Tibial nerve (tissue), 4 donors: Measurements from ENCODE around the gene ZNF746. TPM values are rescaled to one million over a fixed set of nuclear protein-coding genes. Genes with fewer than 3 reads are reported as not detected.

ENCODE experiments used
- DNase-seq, 2 donors: peaks; one replicate each; pipeline ENCODE4 v3.0.0-alpha.2; 2019; ENCODE audit warnings: low spot score in 2 of 2
- H3K27ac ChIP-seq, 4 donors: fragments of 200-600 bp; sonication (generic) in 3 of 4; one replicate each; pipeline ENCODE4 v1.5.1; 2017 to 2019; ENCODE audit warnings: mild to moderate bottlenecking in 1 of 4
- H3K27me3 ChIP-seq, 2 donors: fragments of 200-600 bp; sonication (generic) in 1 of 2; one replicate each; pipeline versions ENCODE4 v1.5.1 to v1.6.0; 2017 to 2019
- H3K36me3 ChIP-seq, 3 donors: fragments of 200-600 bp; sonication (generic); one replicate each; pipeline ENCODE4 v1.5.1; 2018 to 2019
- H3K4me1 ChIP-seq, 4 donors: fragments of 200-600 bp; sonication (generic) in 3 of 4; one replicate each; pipeline ENCODE4 v1.5.1; 2017 to 2019
- H3K4me3 ChIP-seq, 4 donors: fragments of 200-600 bp; sonication (generic) in 3 of 4; one replicate each; pipeline ENCODE4 v1.5.1; 2017 to 2019; ENCODE audit warnings: mild to moderate bottlenecking in 1 of 4, moderate library complexity in 1 of 4
- H3K9me3 ChIP-seq, 4 donors: fragments of 200-600 bp; sonication (generic) in 3 of 4; one replicate each; pipeline ENCODE4 v1.5.1; 2017 to 2019
- EP300 ChIP-seq, 2 donors: sonication (generic); formaldehyde crosslinking; IDR thresholded peaks; one replicate each; pipeline ENCODE4 v1.6.1; 2017; ENCODE audit warnings: antibody characterized with exemption in 2 of 2, mild to moderate bottlenecking in 1 of 2
- POLR2A ChIP-seq, 2 donors: fragments of 450-650 bp; IDR thresholded peaks; one replicate each; pipeline ENCODE4 v1.6.1; 2017; ENCODE audit warnings: antibody characterized with exemption in 2 of 2, mild to moderate bottlenecking in 2 of 2, moderate library complexity in 2 of 2
- WGBS, 2 donors: methylation state at CpG; one replicate each; pipeline ENCODE4 v1.1.5; 2018; 5-methylcytosine and 5-hydroxymethylcytosine counted together
- total RNA-seq, 4 donors: library from RNA; depleted of rRNA; stranded (reverse); fragments of >200 nt; gene quantifications; one replicate each; pipeline ENCODE4 v1.1.0, GENCODE V29; 2016
- TF ChIP-seq, protein P1 (sequence below), 5 experiments: fragments of 200-600 bp in 3 of 5; fragments of 450-650 bp in 2 of 5; sonication (generic) in 3 of 5; IDR thresholded peaks; one replicate each; pipeline ENCODE4 v1.5.1; 2016 to 2019; ENCODE audit warnings: antibody characterized with exemption in 5 of 5, mild to moderate bottlenecking in 3 of 5, moderate library complexity in 2 of 5

The ZNF746 gene
- total RNA-seq, 4 donors from 2014 or later: 28.4 to 43.2 (median 32.9) TPM

DNA sequence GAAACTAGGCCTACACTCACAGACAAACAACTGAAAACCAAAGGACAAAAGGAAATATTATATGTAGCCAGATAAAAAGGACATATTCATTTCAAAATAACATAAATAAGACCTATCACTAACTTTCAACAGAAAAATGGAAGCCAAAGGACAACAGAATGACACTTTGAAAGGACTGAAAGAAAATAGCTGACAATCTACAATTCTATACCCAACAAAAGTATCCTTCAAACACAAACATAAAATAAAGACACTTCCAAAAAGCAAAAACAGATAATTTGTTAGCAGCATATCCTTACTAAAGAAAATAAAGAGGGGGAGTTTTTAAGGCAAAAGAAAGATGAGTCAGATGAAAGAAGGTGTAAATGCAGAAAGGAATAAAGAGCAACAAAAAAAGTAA is 7.9 kb upstream of the ZNF746 start:
- Histone ChIP-seq H3K36me3 (no peaks in the 10 kb centered on the region), H3K4me3 (no peak overlapping the region)
- TF ChIP-seq, protein P1, sequence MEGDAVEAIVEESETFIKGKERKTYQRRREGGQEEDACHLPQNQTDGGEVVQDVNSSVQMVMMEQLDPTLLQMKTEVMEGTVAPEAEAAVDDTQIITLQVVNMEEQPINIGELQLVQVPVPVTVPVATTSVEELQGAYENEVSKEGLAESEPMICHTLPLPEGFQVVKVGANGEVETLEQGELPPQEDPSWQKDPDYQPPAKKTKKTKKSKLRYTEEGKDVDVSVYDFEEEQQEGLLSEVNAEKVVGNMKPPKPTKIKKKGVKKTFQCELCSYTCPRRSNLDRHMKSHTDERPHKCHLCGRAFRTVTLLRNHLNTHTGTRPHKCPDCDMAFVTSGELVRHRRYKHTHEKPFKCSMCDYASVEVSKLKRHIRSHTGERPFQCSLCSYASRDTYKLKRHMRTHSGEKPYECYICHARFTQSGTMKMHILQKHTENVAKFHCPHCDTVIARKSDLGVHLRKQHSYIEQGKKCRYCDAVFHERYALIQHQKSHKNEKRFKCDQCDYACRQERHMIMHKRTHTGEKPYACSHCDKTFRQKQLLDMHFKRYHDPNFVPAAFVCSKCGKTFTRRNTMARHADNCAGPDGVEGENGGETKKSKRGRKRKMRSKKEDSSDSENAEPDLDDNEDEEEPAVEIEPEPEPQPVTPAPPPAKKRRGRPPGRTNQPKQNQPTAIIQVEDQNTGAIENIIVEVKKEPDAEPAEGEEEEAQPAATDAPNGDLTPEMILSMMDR (IDR thresholded peaks at IDR 0.05): no peak
- TF ChIP-seq POLR2A (IDR thresholded peaks at IDR 0.05): no peak
- no peak for TF ChIP-seq EP300 (IDR thresholded peaks at IDR 0.05)

DNA sequence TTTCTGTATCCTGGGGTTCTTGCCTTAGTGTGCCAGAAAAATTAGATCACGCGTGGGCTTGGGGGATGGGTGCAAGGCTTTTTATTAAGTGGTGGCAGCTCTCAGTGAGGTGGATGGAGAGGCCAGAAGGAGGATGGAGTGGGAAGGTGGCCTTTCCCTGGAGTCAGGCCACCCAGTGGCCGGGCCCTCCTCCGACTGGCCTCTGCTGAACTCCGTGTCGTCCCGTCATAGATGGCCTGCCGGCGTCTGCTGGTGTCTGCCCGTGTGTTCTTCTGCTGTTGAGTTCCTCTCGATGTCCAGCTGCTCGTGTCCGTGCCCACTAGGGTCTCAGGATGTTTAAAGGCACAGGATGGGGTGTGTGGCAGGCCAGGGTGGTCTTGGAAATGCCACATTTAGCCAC is 4.0 kb upstream of the ZNF746 start:
- WGBS, 2 donors: 43 to 55% methylated on average over 13 of the region's 13 CpGs
- peaks cover 0 to 9% (median 0%) of the 10 kb centered on the region in 4 donors for H3K9me3 ChIP-seq
- no peaks in the 10 kb centered on the region for H3K36me3 ChIP-seq
- DNase-seq: no peak
- no peaks in the 10 kb centered on the region for H3K4me1 ChIP-seq
- H3K27me3 ChIP-seq: no peaks in the 10 kb centered on the region
- no peak overlapping the region for H3K4me3 ChIP-seq
- TF ChIP-seq EP300 (IDR thresholded peaks at IDR 0.05): no peak
- no peak for TF ChIP-seq POLR2A (IDR thresholded peaks at IDR 0.05)
- TF ChIP-seq, protein P1 (IDR thresholded peaks at IDR 0.05): no peak
- no peak overlapping the region for H3K27ac ChIP-seq

More for the DNA sequence above, 7.9 kb upstream of the ZNF746 start:
- DNase-seq: no peak
- no peaks in the 10 kb centered on the region for H3K4me1 ChIP-seq
- no peak overlapping the region for H3K27ac ChIP-seq
- no peaks in the 10 kb centered on the region for H3K27me3 ChIP-seq
- H3K9me3 ChIP-seq: peaks cover 0 to 35% (median 2%) of the 10 kb centered on the region in 4 donors

DNA sequence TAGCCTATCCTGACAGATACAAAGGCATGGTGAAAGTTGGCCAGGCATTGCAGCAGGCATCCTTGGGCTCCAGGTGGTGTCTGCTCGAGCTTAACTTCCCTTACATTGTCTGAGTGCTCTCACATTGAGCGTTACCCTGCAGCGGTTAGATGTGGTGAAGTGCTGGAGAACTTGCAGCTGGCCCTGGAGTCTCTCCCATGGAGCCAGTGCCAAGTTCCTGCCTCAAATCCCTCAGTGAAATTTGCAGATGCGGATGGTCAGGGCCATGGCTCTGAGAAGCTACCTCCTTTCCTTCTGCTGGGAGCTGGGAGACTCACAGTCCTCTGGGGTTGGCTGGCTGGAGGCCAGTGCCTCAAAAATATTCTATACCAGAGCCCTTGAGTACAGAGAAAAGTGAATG is 3.3 kb upstream of the ZNF746 start:
- H3K27me3 ChIP-seq: no peaks in the 10 kb centered on the region
- DNase-seq: no peak
- H3K4me1 ChIP-seq: peaks cover 0 to 6% (median 4%) of the 10 kb centered on the region in 4 donors
- 80% methylated on average over 4 of the region's 4 CpGs for WGBS, 2 donors
- peaks cover 0 to 2% (median 0%) of the 10 kb centered on the region in 4 donors for H3K9me3 ChIP-seq
- TF ChIP-seq, protein P1 (IDR thresholded peaks at IDR 0.05): no peak
- TF ChIP-seq POLR2A (IDR thresholded peaks at IDR 0.05) (no peak), EP300 (IDR thresholded peaks at IDR 0.05) (no peak)
- no peaks in the 10 kb centered on the region for H3K36me3 ChIP-seq
- H3K4me3 ChIP-seq: no peak overlapping the region
- H3K27ac ChIP-seq: no peak overlapping the region

GRCh38 chr7:149500201-149500600 is 2.6 kb upstream of the ZNF746 start:
- peaks cover 0 to 13% (median 8%) of the 10 kb centered on the region in 4 donors for H3K4me1 ChIP-seq
- no peaks in the 10 kb centered on the region for H3K9me3 ChIP-seq
- no peak overlapping the region for H3K4me3 ChIP-seq
- no peak for TF ChIP-seq POLR2A (IDR thresholded peaks at IDR 0.05)
- TF ChIP-seq, protein P1 (IDR thresholded peaks at IDR 0.05): no peak
- no peaks in the 10 kb centered on the region for H3K36me3 ChIP-seq
- no peaks in the 10 kb centered on the region for H3K27me3 ChIP-seq
- DNase-seq: no peak
- no peak overlapping the region for H3K27ac ChIP-seq

DNA sequence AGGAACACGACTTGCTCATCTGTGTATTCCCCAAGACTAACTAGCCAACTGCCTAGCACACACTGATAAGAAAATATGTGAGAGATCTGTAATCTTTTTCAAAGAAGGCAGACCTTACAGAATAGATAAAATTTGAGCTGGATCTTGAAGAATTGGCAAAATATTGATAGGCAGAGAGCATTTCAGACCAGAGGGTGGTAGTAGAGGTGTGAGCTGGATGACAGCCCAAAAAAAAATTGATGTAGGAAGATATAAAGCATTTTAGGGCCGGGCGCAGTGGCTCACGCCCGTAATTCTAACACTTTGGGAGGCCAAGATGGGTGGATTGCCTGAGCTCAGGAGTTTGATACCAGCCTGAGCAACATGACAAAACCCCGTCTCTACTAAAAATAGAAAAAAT is 1.2 kb upstream of the ZNF746 start:
- DNase-seq: no peak
- Histone ChIP-seq H3K9me3 (no peaks in the 10 kb centered on the region), H3K4me3 (no peak overlapping the region), H3K27me3 (no peaks in the 10 kb centered on the region), H3K27ac (no peak overlapping the region), H3K4me1 (peaks cover 0 to 20% (median 9%) of the 10 kb centered on the region in 4 donors), H3K36me3 (peaks cover 0 to 6% (median 0%) of the 10 kb centered on the region in 3 donors)
- TF ChIP-seq EP300 (IDR thresholded peaks at IDR 0.05) (no peak), POLR2A (IDR thresholded peaks at IDR 0.05) (no peak)
- TF ChIP-seq, protein P1 (IDR thresholded peaks at IDR 0.05): no peak
- WGBS, 2 donors: 83 to 84% methylated on average over 6 of the region's 6 CpGs
